Ishikawa (cell line): ENCODE measurements around the gene ARVCF.
A peak's percentile ranks its signal among the peaks of the same experiment; 100 is the strongest.

Experiments
- CEBPB ChIP-seq: IDR thresholded peaks from 2 replicates; pipeline ENCODE4 v1.6.1; 2012
- CREB1 ChIP-seq: IDR thresholded peaks from 2 replicates; pipeline ENCODE4 v1.6.1; 2012; ENCODE audit warnings: low read depth
- EGR1 ChIP-seq: IDR thresholded peaks from 2 replicates; pipeline ENCODE4 v1.6.1; 2012
- EP300 ChIP-seq: IDR thresholded peaks from 2 replicates; pipeline ENCODE4 v1.6.1; 2012; ENCODE audit warnings: borderline replicate concordance
- FOXM1 ChIP-seq: IDR thresholded peaks from 2 replicates; pipeline ENCODE4 v1.6.1; 2012; ENCODE audit warnings: low read depth, borderline replicate concordance
- NFIC ChIP-seq: IDR thresholded peaks from 2 replicates; pipeline ENCODE4 v1.6.1; 2012
- RAD21 ChIP-seq: IDR thresholded peaks from 2 replicates; pipeline ENCODE4 v1.6.1; 2012; ENCODE audit warnings: low read depth
- TAF1 ChIP-seq: IDR thresholded peaks from 2 replicates; pipeline ENCODE4 v1.6.1; 2012; ENCODE audit warnings: low read depth, mild to moderate bottlenecking
- TCF12 ChIP-seq: IDR thresholded peaks from 2 replicates; pipeline ENCODE4 v1.6.1; 2012; ENCODE audit warnings: low read depth
- TEAD4 ChIP-seq: IDR thresholded peaks from 2 replicates; pipeline ENCODE4 v1.6.1; 2012
- YY1 ChIP-seq: IDR thresholded peaks from 2 replicates; pipeline ENCODE4 v1.6.1; 2012; ENCODE audit warnings: low read depth
- ZBTB7A ChIP-seq: IDR thresholded peaks from 2 replicates; pipeline ENCODE4 v1.6.1; 2012; ENCODE audit warnings: low read depth
- TF ChIP-seq, protein P1 (sequence below): IDR thresholded peaks from 2 replicates; pipeline ENCODE4 v1.6.1; 2012; ENCODE audit warnings: low read depth, mild to moderate bottlenecking
- TF ChIP-seq, protein P2 (sequence below): IDR thresholded peaks from 2 replicates; pipeline ENCODE4 v1.6.1; 2012
- TF ChIP-seq, protein P3 (sequence below): IDR thresholded peaks from 2 replicates; pipeline ENCODE4 v1.6.1; 2012

Gene ARVCF

DNA sequence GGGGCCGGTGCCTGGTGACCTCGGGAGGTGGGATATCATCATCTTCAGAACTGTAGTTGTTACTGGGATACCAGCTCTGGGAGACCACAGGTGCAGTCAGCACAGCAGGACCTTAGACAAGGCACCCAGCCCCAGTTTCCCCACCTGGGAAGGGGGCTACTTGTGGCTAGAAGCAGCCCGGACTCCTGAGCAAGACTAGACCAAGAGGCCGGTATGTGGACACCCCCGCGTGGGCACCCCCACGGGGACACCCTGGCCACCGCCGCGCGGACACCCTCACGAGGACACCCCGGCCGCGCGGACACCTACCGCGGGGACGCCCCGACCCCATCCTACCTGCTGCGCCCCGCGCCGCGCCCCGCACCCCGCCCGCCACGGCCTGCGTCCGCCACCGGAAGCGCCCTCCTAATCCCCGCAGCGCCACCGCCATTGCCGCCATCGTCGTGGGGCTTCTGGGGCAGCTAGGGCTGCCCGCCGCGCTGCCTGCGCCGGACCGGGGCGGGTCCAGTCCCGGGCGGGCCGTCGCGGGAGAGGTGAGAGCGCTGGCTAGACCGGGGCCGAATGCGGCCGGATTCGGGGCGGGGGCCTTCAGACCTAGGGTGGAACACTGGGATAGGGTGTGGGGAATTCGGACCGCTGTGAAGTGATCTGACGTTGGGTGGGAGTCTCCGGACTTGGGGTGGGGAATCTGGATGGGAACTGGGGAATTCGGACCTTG is 75.1 kb downstream of the ARVCF start, which contains the start of the genes COMT and TXNRD2:
TSS of gene COMT (plus strand) at position 408 of the 718 bp plus-strand sequence. CDS start 20,755 bp downstream, outside the sequence.
TSS of gene TXNRD2 (minus strand) at position 454 of the 718 bp plus-strand sequence. CDS start at position 439, 15 bp downstream.
- no peak; the same call in 1 of the 2 replicates for TF ChIP-seq ZBTB7A
- TF ChIP-seq CREB1 = no peak
- TF ChIP-seq, protein P1, sequence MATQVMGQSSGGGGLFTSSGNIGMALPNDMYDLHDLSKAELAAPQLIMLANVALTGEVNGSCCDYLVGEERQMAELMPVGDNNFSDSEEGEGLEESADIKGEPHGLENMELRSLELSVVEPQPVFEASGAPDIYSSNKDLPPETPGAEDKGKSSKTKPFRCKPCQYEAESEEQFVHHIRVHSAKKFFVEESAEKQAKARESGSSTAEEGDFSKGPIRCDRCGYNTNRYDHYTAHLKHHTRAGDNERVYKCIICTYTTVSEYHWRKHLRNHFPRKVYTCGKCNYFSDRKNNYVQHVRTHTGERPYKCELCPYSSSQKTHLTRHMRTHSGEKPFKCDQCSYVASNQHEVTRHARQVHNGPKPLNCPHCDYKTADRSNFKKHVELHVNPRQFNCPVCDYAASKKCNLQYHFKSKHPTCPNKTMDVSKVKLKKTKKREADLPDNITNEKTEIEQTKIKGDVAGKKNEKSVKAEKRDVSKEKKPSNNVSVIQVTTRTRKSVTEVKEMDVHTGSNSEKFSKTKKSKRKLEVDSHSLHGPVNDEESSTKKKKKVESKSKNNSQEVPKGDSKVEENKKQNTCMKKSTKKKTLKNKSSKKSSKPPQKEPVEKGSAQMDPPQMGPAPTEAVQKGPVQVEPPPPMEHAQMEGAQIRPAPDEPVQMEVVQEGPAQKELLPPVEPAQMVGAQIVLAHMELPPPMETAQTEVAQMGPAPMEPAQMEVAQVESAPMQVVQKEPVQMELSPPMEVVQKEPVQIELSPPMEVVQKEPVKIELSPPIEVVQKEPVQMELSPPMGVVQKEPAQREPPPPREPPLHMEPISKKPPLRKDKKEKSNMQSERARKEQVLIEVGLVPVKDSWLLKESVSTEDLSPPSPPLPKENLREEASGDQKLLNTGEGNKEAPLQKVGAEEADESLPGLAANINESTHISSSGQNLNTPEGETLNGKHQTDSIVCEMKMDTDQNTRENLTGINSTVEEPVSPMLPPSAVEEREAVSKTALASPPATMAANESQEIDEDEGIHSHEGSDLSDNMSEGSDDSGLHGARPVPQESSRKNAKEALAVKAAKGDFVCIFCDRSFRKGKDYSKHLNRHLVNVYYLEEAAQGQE = 0 out of 2 replicates have a peak, but pooled peaks have one; percentile 6
- TF ChIP-seq TCF12 = no peak
- TF ChIP-seq NFIC = no peak
- TF ChIP-seq CEBPB = no peak
- no peak for TF ChIP-seq RAD21
- peak; percentile 92 for TF ChIP-seq TAF1
- TF ChIP-seq TEAD4 = no peak
- TF ChIP-seq, protein P2, sequence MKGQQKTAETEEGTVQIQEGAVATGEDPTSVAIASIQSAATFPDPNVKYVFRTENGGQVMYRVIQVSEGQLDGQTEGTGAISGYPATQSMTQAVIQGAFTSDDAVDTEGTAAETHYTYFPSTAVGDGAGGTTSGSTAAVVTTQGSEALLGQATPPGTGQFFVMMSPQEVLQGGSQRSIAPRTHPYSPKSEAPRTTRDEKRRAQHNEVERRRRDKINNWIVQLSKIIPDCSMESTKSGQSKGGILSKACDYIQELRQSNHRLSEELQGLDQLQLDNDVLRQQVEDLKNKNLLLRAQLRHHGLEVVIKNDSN = no peak
- no peak for TF ChIP-seq EGR1
- TF ChIP-seq YY1 = peak; percentile 92
- TF ChIP-seq EP300 = no peak
- TF ChIP-seq, protein P3, sequence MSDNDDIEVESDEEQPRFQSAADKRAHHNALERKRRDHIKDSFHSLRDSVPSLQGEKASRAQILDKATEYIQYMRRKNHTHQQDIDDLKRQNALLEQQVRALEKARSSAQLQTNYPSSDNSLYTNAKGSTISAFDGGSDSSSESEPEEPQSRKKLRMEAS = peak; percentile 52; the same call in 1 of the 2 replicates

DNA sequence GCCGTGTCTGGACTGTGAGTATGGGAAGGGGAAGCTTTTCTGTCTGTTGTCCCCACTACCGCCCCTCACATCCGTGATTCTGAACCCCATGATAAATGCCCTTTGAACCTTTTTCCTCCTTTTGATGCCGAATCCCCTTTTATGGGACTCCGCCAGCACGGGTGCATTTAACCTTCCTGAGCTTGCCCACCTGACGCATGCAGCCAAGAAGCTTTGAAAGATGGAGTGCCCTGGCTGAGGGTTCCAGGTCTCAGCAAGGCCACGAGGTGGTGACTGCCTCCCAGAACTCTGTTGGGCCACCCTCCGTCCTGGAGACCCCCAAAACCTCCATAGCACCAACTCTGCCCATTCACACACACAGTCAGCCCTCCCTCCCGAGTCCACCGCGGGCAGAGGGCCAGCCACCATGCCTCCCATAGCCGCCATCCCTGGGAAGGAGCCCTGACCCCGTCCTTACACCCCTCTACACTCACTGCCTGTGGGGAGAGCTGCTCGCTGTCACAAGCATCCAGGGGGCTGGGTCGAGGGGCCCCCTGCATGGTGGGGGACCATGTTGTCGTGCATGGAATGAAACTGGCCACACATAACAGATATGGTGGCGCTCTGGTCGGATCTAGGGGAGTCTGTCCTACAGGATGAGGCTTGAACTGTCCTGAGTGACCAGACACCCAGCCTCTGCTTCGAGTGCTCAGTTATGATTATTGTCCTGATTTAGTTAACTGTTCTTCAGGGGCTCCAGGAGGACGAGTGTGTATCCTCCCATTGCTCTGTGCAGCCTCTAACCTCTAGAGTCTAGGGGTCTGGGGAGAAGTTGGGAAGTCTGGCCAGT is 75.9 kb downstream of the ARVCF start:
- no peak for TF ChIP-seq RAD21
- no peak for TF ChIP-seq EGR1
- TF ChIP-seq TCF12 = no peak
- TF ChIP-seq EP300 = no peak
- TF ChIP-seq CEBPB = no peak
- no peak for TF ChIP-seq ZBTB7A
- TF ChIP-seq, protein P2 = no peak
- no peak for TF ChIP-seq YY1
- TF ChIP-seq, protein P3 = no peak
- no peak for TF ChIP-seq FOXM1
- TF ChIP-seq TAF1 = no peak
- TF ChIP-seq, protein P1 = no peak
- no peak for TF ChIP-seq NFIC
- TF ChIP-seq TEAD4 = no peak
- no peak for TF ChIP-seq CREB1

DNA sequence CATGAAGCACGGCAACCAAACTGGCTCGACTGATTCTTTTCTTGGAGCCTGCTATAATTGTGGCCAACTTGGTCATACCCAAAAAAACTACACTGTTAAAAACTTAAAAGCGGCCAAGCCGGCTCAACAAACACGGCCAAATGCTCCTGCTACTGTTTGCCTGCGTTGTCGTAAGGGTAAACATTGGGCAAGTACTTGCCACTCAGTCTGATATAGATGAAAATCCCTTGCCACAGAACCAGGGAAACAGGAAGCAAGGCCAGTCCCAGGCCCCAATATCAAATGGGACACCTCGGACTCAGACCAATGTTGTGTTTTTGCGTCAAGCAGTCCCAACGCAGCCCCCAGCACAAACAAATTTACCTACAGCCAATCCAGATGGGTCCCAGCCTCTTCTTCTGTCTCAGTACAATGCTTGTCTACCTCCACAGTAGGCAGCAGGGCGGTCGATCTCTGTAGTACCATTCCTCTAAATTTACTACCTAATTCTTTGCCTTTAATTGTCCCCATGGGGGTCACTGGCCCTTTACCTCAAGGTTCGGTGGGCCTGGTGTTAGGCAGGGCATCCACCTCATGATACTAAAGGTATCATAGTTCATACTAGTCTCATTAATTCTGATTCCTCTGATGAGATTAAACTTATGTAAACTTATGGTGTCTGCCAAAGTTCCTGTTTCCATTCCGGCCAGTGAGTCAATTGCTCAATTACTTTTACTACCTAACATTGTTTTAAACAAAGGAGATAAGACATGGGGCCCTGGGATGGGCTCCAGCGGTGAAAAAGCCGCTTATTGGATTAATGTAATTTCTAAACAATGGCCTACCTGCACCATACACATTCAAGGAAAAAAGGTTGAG is 78.8 kb downstream of the ARVCF start:
- TF ChIP-seq NFIC (no peak), FOXM1 (no peak), TCF12 (no peak), YY1 (no peak), RAD21 (no peak), EGR1 (no peak), TAF1 (no peak), EP300 (no peak), CEBPB (no peak), TEAD4 (no peak), CREB1 (no peak), ZBTB7A (no peak)
- TF ChIP-seq, protein P1 = no peak
- TF ChIP-seq, protein P2 = no peak
- TF ChIP-seq, protein P3 = no peak
